GM19397 (cell line): ENCODE measurements around the gene PCDHGA7.
"Not testable (repeated sequence)": the region's sequence is repeated elsewhere in the genome, so short reads cannot be mapped to it uniquely, and the experiment has no call there.

ENCODE experiments used
- ATAC-seq: cut with Tn5 transposase; IDR thresholded peaks from one replicate; pipeline ENCODE4 v1.9.1; 2021; ENCODE audit warnings: mild to moderate bottlenecking, moderate library complexity; ENCODE audit not compliant: unreplicated experiment

PCDHGA7 gene

DNA sequence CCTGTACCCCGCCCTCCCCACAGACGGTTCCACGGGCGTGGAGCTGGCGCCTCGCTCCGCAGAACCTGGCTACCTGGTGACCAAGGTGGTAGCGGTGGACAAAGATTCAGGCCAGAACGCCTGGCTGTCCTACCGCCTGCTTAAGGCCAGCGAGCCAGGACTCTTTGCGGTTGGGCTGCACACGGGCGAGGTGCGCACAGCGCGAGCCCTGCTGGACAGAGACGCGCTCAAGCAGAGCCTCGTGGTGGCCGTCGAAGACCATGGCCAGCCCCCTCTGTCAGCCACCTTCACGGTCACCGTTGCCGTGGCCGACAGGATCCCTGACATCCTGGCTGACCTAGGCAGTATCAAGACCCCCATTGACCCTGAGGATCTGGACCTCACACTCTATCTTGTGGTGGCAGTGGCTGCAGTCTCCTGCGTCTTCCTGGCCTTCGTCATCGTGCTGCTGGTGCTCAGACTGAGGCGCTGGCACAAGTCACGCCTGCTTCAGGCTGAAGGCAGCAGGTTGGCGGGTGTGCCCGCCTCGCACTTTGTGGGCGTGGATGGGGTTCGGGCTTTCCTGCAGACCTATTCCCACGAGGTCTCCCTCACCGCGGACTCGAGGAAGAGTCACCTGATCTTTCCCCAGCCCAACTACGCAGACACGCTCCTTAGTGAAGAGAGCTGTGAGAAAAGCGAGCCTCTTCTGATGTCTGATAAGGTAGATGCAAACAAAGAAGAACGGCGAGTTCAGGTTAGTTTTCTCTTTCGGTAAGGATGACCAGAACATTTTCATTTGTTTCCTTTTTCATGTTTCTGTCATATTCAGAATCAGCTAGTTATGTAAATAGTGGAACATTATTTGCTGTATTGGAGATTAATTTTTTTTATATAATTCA, 16.3 kb upstream of the PCDHGA7 start:
- no peak for ATAC-seq

DNA sequence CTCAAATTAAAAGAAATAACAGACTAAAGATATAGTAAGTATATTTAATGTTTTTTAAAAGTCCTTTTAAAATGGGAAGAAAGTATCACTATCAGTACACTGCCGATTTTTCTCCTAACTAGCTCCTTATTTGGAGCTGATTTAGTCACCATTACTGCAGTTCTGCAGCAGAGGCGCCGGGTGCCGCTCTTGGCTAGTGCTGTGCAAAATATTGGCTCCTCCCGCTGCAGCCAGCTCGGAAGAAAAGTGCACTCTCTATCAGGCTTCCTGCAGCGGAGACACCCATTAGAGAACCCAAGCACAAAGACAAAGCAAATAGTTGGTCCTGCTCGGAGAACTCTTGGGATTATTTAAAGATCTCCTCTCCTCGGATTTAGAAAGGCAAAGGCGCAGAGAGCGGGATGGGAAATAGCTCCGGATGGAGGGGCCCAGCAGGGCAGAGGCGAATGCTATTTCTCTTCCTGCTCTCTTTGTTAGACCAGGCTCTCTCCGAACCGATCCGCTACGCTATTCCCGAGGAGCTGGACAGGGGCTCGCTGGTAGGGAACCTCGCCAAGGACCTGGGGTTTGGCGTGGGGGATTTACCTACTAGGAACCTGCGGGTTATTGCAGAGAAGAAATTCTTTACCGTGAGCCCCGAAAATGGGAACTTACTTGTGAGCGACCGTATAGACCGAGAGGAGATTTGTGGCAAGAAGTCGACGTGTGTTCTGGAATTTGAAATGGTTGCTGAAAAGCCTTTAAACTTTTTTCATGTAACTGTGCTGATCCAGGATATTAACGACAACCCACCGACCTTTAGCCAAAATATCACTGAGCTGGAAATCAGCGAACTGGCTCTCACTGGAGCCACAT, 12.3 kb upstream of the PCDHGA7 start, which contains the start of gene PCDHGB3:
Gene PCDHGB3, plus strand, starts transcription at position 249 of the 855 bp plus-strand sequence. Its CDS starts 153 bp downstream, at position 402.
- ATAC-seq = no peak

DNA sequence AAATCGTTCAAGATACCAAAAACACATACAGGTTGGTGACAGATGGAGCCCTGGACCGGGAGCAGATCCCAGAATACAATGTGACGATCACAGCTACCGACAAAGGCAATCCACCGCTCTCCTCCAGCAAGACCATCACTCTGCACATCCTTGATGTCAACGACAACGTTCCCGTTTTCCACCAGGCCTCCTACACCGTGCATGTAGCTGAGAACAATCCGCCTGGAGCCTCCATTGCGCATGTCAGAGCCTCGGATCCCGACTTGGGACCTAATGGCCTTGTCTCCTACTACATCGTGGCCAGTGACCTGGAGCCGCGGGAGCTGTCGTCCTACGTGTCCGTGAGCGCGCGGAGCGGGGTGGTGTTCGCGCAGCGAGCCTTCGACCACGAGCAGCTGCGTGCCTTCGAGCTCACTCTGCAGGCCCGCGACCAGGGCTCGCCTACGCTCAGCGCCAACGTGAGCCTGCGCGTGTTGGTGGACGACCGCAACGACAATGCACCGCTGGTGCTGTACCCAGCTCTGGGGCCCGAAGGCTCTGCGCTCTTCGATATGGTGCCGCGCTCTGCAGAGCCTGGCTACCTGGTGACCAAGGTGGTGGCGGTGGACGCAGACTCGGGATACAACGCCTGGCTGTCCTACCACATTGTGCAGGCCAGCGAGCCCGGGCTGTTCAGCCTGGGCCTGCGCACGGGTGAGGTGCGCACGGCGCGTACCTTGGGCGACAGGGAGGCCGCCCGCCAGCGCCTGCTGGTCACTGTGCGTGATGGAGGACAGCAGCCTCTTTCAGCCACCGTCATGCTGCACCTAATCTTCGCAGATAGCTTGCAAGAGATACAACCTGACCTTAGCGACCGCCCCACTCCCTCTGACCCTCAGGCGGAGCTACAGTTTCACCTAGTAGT, 10.7 kb upstream of the PCDHGA7 start:
- ATAC-seq = no peak

DNA sequence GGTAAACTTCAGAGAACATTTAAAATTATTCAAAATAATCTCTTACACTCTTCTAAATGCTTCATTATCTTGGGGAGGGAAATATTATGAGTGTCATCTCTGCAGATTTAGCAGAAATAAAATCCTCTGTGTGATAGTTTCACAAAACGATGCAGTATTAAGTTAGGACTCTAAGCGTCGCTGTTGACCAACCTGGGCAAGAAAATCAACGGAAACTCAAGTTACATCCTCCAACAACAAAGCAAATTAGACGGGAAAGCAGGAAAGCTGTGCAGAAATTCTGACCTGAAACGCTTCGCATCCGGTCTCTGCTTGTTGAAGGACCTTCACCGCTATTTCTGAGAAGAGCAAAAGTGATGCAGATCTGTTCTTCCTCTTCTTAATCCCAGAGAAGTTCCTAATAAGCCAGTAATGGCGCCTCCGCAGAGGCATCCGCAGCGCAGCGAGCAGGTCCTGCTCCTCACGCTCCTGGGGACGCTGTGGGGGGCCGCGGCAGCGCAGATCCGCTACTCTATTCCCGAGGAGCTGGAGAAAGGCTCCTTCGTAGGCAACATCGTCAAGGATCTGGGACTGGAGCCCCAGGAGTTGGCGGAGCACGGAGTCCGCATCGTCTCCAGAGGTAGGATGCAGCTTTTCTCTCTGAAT, 8.7 kb upstream of the PCDHGA7 start, which contains the start of gene PCDHGA6:
Gene PCDHGA6, plus strand, starts transcription at position 219 of the 645 bp plus-strand sequence. Its CDS starts 193 bp downstream, at position 412.
- ATAC-seq = no peak

DNA sequence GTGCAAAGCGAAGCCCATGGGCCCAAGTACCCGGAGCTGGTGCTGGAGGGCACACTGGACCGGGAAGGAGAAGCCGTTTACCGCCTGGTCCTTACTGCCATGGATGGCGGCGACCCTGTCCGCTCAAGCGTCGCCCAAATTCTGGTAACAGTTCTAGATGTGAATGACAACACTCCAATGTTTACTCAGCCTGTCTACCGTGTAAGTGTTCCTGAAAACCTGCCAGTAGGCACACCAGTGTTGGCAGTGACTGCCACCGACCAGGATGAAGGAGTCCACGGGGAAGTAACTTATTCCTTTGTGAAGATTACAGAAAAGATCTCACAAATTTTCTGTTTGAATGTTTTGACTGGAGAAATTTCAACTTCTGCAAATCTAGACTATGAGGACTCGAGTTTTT, 7.9 kb upstream of the PCDHGA7 start:
- no peak for ATAC-seq

DNA sequence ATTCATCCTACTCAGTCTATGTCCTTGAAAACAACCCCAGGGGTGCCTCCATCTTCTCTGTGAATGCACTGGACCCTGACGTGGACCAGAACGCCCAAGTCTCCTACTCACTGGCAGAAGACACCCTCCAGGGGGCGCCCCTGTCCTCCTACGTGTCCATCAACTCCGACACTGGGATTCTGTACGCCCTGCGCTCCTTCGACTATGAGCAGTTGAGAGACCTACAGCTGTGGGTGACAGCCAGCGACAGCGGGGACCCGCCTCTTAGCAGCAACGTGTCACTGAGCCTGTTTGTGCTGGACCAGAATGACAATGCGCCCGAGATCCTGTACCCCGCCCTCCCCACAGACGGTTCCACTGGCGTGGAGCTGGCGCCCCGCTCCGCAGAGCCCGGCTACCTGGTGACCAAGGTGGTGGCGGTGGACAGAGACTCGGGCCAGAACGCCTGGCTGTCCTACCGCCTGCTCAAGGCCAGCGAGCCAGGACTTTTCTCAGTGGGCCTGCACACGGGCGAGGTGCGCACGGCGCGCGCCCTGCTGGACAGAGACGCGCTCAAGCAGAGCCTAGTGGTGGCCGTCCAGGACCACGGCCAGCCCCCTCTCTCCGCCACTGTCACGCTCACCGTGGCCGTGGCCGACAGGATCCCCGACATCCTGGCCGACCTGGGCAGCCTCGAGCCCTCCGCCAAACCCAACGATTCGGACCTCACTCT, 6.9 kb upstream of the PCDHGA7 start:
- not testable (repeated sequence) for ATAC-seq

DNA sequence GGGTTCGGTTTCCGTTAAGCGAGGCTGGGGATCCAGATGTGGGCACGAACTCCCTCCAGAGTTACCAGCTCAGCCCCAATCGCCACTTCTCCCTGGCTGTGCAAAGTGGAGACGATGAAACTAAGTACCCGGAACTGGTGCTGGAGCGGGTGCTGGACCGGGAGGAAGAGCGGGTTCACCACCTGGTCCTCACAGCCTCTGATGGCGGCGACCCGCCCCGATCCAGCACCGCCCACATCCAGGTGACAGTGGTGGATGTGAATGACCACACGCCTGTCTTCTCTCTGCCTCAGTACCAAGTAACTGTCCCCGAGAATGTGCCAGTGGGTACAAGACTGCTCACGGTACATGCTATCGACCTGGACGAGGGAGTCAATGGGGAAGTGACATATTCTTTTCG, 803 bp downstream of the PCDHGA7 start:
- no peak for ATAC-seq

DNA sequence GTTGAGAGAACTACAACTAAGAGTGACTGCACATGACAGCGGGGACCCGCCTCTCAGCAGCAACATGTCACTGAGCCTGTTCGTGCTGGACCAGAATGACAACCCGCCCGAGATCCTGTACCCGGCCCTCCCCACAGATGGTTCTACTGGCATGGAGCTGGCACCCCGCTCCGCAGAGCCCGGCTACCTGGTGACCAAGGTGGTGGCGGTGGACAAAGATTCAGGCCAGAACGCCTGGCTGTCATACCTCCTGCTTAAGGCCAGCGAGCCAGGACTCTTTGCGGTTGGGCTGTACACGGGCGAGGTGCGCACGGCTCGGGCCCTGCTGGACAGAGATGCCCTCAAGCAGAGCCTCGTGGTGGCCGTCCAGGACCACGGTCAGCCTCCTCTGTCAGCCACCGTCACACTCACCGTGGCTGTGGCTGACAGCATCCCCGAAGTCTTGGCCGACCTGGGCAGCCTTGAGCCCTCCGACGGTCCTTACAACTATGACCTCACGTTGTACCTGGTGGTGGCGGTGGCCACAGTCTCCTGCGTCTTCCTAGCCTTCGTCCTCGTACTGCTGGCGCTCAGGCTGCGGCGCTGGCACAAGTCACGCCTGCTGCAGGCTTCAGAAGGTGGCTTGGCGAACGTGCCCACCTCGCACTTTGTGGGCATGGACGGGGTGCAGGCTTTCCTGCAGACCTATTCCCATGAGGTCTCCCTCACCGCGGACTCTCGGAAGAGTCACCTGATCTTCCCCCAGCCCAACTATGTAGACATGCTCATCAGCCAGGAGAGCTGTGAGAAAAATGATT, 2.1 kb downstream of the PCDHGA7 start:
- no peak for ATAC-seq

DNA sequence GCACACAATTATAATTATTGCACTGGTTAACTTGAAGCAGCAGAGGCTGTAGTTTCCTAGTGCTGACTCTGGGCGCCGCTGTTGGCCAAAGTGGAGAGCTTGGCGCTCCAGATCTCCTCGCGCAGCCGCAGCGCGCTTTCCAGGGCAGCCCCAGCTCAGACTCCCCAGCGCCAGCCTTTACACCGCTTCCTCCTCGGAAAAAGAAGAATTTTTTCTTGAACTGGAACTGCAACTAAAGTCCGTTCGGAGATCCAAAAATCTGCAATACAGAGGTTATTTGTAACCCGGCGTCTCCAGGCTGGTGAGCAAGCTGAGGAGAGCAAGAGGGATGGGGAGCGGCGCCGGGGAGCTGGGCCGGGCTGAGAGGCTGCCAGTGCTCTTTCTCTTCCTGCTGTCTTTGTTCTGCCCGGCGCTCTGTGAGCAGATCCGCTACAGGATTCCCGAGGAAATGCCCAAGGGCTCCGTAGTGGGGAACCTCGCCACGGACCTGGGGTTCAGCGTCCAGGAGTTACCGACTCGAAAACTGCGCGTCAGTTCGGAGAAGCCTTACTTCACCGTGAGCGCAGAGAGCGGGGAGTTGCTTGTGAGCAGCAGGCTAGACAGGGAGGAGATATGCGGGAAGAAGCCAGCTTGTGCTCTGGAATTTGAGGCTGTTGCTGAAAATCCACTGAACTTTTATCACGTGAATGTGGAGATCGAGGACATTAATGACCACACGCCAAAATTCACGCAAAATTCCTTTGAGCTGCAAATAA, 5.2 kb downstream of the PCDHGA7 start, which contains the start of gene PCDHGB4:
Gene PCDHGB4, plus strand, starts transcription at position 142 of the 755 bp plus-strand sequence. Its CDS starts 187 bp downstream, at position 329.
- peak; percentile 94 for ATAC-seq

DNA sequence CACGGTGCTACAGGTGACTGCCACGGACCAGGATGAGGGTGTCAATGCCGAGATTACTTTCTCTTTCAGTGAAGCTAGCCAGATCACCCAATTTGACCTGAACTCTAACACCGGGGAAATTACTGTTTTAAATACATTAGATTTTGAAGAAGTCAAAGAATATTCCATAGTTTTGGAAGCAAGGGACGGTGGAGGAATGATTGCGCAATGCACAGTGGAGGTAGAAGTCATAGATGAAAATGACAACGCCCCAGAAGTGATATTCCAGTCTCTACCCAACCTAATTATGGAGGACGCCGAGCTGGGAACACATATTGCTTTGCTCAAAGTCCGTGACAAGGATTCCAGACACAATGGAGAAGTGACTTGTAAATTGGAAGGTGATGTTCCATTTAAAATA, 6.1 kb downstream of the PCDHGA7 start:
- no peak for ATAC-seq

DNA sequence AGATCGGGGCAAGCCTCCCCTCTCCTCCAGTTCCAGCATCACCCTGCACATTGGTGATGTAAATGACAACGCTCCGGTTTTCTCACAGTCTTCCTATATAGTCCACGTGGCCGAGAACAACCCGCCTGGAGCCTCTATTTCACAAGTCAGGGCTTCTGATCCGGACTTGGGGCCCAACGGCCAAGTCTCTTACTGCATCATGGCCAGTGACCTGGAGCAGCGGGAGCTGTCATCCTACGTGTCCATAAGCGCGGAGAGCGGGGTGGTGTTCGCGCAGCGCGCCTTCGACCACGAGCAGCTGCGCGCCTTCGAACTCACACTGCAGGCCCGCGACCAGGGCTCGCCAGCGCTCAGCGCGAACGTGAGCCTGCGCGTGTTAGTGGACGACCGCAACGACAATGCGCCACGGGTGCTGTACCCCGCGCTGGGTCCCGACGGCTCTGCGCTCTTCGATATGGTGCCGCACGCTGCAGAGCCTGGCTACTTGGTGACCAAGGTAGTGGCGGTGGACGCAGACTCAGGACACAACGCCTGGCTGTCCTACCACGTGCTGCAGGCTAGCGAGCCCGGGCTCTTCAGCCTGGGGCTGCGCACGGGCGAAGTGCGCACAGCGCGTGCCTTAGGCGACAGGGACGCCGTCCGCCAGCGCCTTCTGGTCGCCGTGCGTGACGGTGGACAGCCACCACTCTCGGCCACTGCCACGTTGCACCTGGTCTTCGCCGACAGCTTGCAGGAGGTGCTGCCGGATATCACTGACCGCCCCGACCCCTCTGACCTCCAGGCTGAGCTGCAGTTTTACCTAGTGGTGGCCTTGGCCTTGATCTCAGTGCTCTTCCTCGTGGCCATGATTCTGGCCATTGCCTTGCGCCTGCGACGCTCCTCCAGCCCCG, 6.9 kb downstream of the PCDHGA7 start:
- no peak for ATAC-seq

DNA sequence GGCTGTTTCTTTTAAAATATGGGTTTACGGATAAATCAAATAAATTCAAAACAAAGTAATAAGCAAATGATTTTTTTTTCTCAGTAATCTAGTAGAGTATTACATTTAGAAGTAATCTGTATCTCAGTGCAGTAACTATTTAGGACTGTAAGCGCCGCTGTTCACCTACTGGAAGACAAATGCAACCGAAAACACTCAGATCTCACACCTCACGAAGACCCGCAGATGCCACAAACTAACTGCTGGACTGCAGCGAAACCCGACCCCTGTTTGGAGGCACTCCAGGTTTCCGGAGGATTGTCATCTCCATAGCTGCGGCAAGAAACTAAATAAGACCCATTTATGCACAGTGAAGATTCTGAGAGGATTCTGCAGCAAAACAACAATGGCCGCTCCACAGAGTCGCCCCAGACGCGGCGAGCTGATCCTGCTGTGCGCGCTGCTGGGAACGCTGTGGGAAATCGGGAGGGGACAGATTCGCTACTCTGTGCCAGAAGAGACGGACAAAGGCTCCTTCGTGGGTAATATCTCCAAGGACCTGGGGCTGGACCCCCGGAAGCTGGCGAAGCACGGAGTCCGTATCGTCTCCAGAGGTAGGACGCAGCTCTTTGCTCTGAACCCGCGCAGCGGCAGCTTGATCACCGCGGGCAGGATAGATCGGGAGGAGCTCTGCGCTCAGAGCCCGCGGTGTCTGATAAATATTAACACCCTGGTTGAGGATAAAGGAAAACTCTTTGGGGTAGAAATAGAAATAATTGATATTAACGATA, 10.1 kb downstream of the PCDHGA7 start, which contains the start of gene PCDHGA8:
Gene PCDHGA8, plus strand, starts transcription at position 205 of the 770 bp plus-strand sequence. Its CDS starts 181 bp downstream, at position 386.
- ATAC-seq = no peak

DNA sequence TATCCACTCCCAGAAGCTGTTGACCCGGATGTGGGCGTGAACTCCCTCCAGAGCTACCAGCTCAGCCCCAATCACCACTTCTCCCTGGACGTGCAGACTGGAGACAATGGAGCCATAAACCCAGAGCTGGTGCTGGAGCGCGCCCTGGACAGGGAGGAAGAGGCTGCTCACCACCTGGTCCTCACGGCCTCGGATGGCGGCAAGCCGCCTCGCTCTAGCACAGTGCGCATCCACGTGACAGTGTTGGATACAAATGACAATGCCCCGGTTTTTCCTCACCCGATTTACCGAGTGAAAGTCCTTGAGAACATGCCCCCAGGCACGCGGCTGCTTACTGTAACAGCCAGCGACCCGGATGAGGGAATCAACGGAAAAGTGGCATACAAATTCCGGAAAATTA, 10.7 kb downstream of the PCDHGA7 start:
- no peak for ATAC-seq

DNA sequence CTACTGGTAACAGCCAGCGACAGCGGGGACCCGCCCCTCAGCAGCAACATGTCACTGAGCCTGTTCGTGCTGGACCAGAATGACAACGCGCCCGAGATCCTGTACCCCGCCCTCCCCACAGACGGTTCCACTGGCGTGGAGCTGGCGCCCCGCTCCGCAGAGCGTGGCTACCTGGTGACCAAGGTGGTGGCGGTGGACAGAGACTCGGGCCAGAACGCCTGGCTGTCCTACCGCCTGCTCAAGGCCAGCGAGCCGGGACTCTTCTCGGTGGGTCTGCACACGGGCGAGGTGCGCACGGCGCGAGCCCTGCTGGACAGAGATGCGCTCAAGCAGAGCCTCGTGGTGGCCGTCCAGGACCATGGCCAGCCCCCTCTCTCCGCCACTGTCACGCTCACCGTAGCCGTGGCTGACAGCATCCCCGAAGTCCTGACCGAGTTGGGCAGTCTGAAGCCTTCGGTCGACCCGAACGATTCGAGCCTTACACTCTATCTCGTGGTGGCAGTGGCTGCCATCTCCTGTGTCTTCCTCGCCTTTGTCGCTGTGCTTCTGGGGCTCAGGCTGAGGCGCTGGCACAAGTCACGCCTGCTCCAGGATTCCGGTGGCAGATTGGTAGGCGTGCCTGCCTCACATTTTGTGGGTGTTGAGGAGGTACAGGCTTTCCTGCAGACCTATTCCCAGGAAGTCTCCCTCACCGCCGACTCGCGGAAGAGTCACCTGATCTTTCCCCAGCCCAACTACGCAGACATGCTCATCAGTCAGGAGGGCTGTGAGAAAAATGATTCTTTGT, 12.1 kb downstream of the PCDHGA7 start:
- ATAC-seq = not testable (repeated sequence)
